Type B pancreatic cell (in vitro differentiated cells): ENCODE data around the gene SFN. TPM values are rescaled to one million over a fixed set of nuclear protein-coding genes. Genes with fewer than 3 reads are reported as not detected.
"Not testable (repeated sequence)": the region's sequence is repeated elsewhere in the genome, so short reads cannot be mapped to it uniquely, and the experiment has no call there.

Source experiments
- DNase-seq: peaks from one replicate; pipeline ENCODE4 v3.0.0; 2021; ENCODE audit warnings: mixed read lengths; ENCODE audit not compliant: unreplicated experiment; ENCODE audit errors: extremely low spot score
- H3K27ac Mint-ChIP-seq: 2 replicates; pipeline ENCODE4 v1.8.0; 2021; ENCODE audit warnings: mild to moderate bottlenecking, mixed read lengths
- H3K27me3 Mint-ChIP-seq: 2 replicates; pipeline ENCODE4 v1.8.0; 2021; ENCODE audit warnings: mixed read lengths
- H3K36me3 Mint-ChIP-seq: 2 replicates; pipeline ENCODE4 v1.8.0; 2021; ENCODE audit warnings: mixed read lengths
- H3K4me1 Mint-ChIP-seq: one replicate; pipeline ENCODE4 v1.8.0; 2021; ENCODE audit warnings: mixed read lengths; ENCODE audit not compliant: unreplicated experiment
- H3K4me3 Mint-ChIP-seq: 2 replicates; pipeline ENCODE4 v1.8.0; 2021; ENCODE audit warnings: mild to moderate bottlenecking, mixed read lengths
- H3K9me3 Mint-ChIP-seq: 2 replicates; pipeline ENCODE4 v1.8.0; 2021; ENCODE audit warnings: mixed read lengths
- CTCF ChIP-seq: fragments of 200-600 bp; sonication (generic); conservative IDR thresholded peaks from 2 replicates; pipeline ENCODE4 v1.5.0; 2021; ENCODE audit warnings: antibody characterized with exemption, mild to moderate bottlenecking
- total RNA-seq: library from RNA; stranded (reverse); gene quantifications from 2 replicates; pipeline ENCODE4 v1.2.1, GENCODE V29; 2021; ENCODE audit warnings: low replicate concordance

SFN gene
- total RNA-seq, 1 donor from 2014 or later, result 27.7 TPM

GRCh38 chr1:26864610-26865480, 1.9 kb downstream of the SFN start:
- H3K27ac Mint-ChIP-seq, result peak overlapping the region; percentile 96
- TF ChIP-seq CTCF, result peak; percentile 14
- no peaks in the 10 kb centered on the region for H3K9me3 Mint-ChIP-seq
- DNase-seq, result peak; percentile 98
- no peaks in the 10 kb centered on the region for H3K27me3 Mint-ChIP-seq
- peak overlapping the region; percentile 92 for H3K4me3 Mint-ChIP-seq
- H3K36me3 Mint-ChIP-seq, result no peaks in the 10 kb centered on the region
- H3K4me1 Mint-ChIP-seq, result peaks cover 17% of the 10 kb centered on the region

- H3K4me3 Mint-ChIP-seq, H3K27ac Mint-ChIP-seq, H3K27me3 Mint-ChIP-seq, H3K36me3 Mint-ChIP-seq, H3K4me1 Mint-ChIP-seq, H3K9me3 Mint-ChIP-seq, DNase-seq: not testable (repeated sequence)
These were observed 10.1 kb downstream of the SFN start for GRCh38 chr1:26873097-26873496.

- DNase-seq, result no peak
- no peaks in the 10 kb centered on the region for H3K27me3 Mint-ChIP-seq
- no peak overlapping the region for H3K4me3 Mint-ChIP-seq
- H3K9me3 Mint-ChIP-seq, result no peaks in the 10 kb centered on the region
- H3K36me3 Mint-ChIP-seq, result no peaks in the 10 kb centered on the region
- H3K4me1 Mint-ChIP-seq, result no peaks in the 10 kb centered on the region
- no peak for TF ChIP-seq CTCF
- peak overlapping the region; percentile 30 for H3K27ac Mint-ChIP-seq
These were observed 11.9 kb downstream of the SFN start for GRCh38 chr1:26874896-26875295.

GRCh38 chr1:26877326-26877725, 14.4 kb downstream of the SFN start:
- no peaks in the 10 kb centered on the region for H3K27me3 Mint-ChIP-seq
- no peak for DNase-seq
- H3K4me1 Mint-ChIP-seq, result no peaks in the 10 kb centered on the region
- no peak for TF ChIP-seq CTCF
- H3K9me3 Mint-ChIP-seq, result no peaks in the 10 kb centered on the region
- H3K4me3 Mint-ChIP-seq, result no peak overlapping the region
- H3K27ac Mint-ChIP-seq, result no peak overlapping the region
- H3K36me3 Mint-ChIP-seq, result peaks cover 5% of the 10 kb centered on the region

- Mint-ChIP-seq H3K36me3 (peaks cover 21% of the 10 kb centered on the region), H3K4me1 (no peaks in the 10 kb centered on the region), H3K9me3 (no peaks in the 10 kb centered on the region), H3K4me3 (no peak overlapping the region), H3K27ac (no peak overlapping the region), H3K27me3 (no peaks in the 10 kb centered on the region)
- no peak for TF ChIP-seq CTCF
- no peak for DNase-seq
These were observed 16.8 kb downstream of the SFN start for GRCh38 chr1:26879793-26880192.

- not testable (repeated sequence) for H3K4me3 Mint-ChIP-seq, H3K9me3 Mint-ChIP-seq, H3K4me1 Mint-ChIP-seq, DNase-seq, H3K27ac Mint-ChIP-seq, H3K27me3 Mint-ChIP-seq
- H3K36me3 Mint-ChIP-seq, result peaks cover 25% of the 10 kb centered on the region
These were observed 18.7 kb downstream of the SFN start for GRCh38 chr1:26881611-26882010.
